Right forelimb (tissue), 1 donor: ENCODE data around the gene GABPA.

Experiments used
- DNase-seq: peaks from one replicate; pipeline ENCODE4 v3.0.0-alpha.2; 2018

GABPA gene

DNA sequence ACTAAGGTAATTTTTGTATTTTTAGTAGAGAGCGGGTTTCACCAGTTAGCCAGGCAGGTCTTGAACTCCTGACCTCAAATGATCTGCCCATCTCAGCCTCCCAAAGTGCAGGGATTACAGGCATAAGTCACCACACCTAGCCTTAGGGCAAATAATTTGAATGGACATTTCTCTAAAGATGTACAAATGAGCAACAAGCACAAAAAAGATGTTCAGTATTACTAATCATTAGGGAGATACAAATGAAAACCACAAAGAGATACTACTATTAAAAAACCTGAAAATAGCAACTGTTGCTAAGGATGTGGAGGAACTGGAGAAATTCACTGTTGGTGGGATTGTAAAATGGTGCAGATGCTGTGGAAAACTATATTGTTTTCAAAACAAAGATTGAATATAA lies 79.1 kb downstream of the GABPA start:
- DNase-seq: no peak

DNA sequence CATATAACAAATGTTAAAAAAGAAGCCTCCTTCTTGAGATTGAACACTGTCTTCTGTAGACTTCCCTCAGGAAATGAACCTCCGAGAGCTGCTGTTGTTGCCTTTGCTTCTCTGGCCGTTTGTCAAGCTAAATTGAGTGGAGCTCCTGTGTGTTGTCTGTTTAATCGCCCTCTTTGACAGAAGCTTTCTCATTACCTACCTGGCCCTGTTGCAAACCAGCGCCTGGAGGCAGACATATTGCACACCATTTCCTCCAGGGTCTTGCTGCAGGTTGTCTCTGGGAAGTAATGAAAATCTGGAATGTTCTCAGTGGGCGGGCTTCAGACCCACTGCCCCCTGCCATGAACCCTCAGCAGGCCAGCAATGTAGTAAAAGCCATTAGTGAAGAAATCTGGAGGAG lies 83.3 kb downstream of the GABPA start:
- no peak for DNase-seq

DNA sequence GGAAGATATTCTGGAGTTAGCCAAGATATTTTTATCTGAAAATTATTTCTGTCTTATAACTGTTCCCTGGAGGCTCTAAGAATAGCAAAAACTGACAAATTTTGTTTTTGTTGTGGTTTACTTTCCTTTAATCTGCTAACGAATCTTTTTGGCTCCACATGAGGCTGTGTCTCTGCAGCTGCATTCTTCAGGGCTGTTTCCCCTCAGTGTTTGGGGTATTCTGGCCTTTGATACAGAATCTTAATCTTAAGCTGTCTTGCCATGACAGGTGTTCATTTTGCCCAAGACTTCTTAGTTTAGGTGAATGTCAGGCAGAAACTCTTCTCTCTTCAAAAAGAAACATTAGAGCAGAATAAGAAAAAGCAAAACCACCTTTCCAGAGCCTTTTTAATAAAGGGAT lies 83.8 kb downstream of the GABPA start:
- DNase-seq: no peak
